HepG2 (cell line): ENCODE results near the gene ALG14. TPM values are rescaled to one million over a fixed set of nuclear protein-coding genes. Genes with fewer than 3 reads are reported as not detected.
A peak's percentile ranks its signal among the peaks of the same experiment; 100 is the strongest.

ENCODE experiments used
- ATAC-seq: fragments of 200-7000 bp; cut with Tn5 transposase; 3 replicates; pipeline ENCODE4 v1.9.1; 2020; ENCODE audit warnings: mild to moderate bottlenecking, moderate library complexity
- BruUV-seq: library from RNA; stranded (reverse); fragments of 400-500 nt; replicated peaks from 2 replicates; lab custom pipeline; 2021; lab: Mats Ljungman, UMichigan
- CTCF ChIA-PET: fragments of 300-600 bp; formaldehyde crosslinking; extraction: SDS; loops from one replicate; lab custom pipeline; 2021; ENCODE audit warnings: low total read pairs, inconsistent platforms, low intra/inter-chr PET ratio; lab: Yijun Ruan, JAX
- POLR2A ChIA-PET: fragments of 350-600 bp; sonication (Branson Sonifier 250); formaldehyde crosslinking; loops from one replicate; lab custom pipeline; 2020; ENCODE audit warnings: antibody characterized with exemption, inconsistent platforms; lab: Yijun Ruan, JAX
- DNase-seq: peaks from one replicate; pipeline ENCODE4 v3.0.0-alpha.2; 2015; ENCODE audit warnings: low spot score
- FAIRE-seq: peaks from 3 replicates; lab custom pipeline; 2011; peaks lifted over from hg19 to GRCh38; lab: Jason Lieb, UNC
- H2AFZ ChIP-seq: one replicate; pipeline ENCODE4 v1.6.1; 2011; ENCODE audit warnings: low read length, inconsistent platforms
- H3K27ac ChIP-seq: fragments of 300-600 bp; 3 replicates; pipeline ENCODE4 v1.8.0; 2011; ENCODE audit warnings: mixed run types, mild to moderate bottlenecking, mixed read lengths, low read length, inconsistent platforms; ENCODE audit not compliant: insufficient read depth; ENCODE audit errors: extremely low read length
- H3K27me3 ChIP-seq, 2 experiments: fragments of 200-600 bp in 1 of 2; 2 replicates in 1 of 2; 3 replicates in 1 of 2; pipeline versions ENCODE4 v1.6.0 to v1.8.0; 2011; ENCODE audit warnings: low read length in 2 of 2, mild to moderate bottlenecking in 2 of 2, moderate library complexity in 2 of 2, inconsistent platforms in 1 of 2; ENCODE audit not compliant: insufficient read depth in 2 of 2, control insufficient read depth in 1 of 2
- H3K36me3 ChIP-seq, 2 experiments: fragments of 200-600 bp in 1 of 2; replicated peaks in 1 of 2; 2 replicates in 1 of 2; 3 replicates in 1 of 2; pipeline versions ENCODE4 v1.5.1 to v1.8.0; 2011; ENCODE audit warnings: low read length in 2 of 2, inconsistent platforms in 1 of 2; ENCODE audit not compliant: insufficient read depth in 2 of 2, control insufficient read depth in 1 of 2
- H3K4me1 ChIP-seq: 2 replicates; pipeline ENCODE4 v1.5.1; 2012; ENCODE audit warnings: low read length, inconsistent platforms; ENCODE audit not compliant: insufficient read depth
- H3K4me2 ChIP-seq: 2 replicates; pipeline ENCODE4 v1.6.0; 2011; ENCODE audit warnings: low read depth, low read length, inconsistent platforms
- H3K4me3 ChIP-seq, 3 experiments: fragments of 200-600 bp in 1 of 3; sonication (generic), shearing (Covaris generic) in 1 of 3; replicated peaks in 1 of 3; 2 replicates each; pipeline ENCODE4 v1.5.1; 2011 to 2016; ENCODE audit warnings: low read length in 3 of 3, inconsistent platforms in 2 of 3, low read depth in 2 of 3, mild to moderate bottlenecking in 2 of 3, control low read depth in 1 of 3, mixed read lengths in 1 of 3; ENCODE audit not compliant: insufficient read depth in 1 of 3
- H3K79me2 ChIP-seq: one replicate; pipeline ENCODE4 v1.6.1; 2011; ENCODE audit warnings: low read length, inconsistent platforms; ENCODE audit not compliant: insufficient read depth
- H3K9ac ChIP-seq: 2 replicates; pipeline ENCODE4 v1.6.0; 2011; ENCODE audit warnings: mild to moderate bottlenecking, low read depth, low read length, inconsistent platforms; ENCODE audit not compliant: insufficient read depth
- H3K9me3 ChIP-seq: 2 replicates; pipeline ENCODE4 v1.5.1; 2012; ENCODE audit warnings: mild to moderate bottlenecking, low read length
- H4K20me1 ChIP-seq: 2 replicates; pipeline ENCODE4 v1.6.0; 2011; ENCODE audit warnings: inconsistent platforms, mild to moderate bottlenecking, low read length, moderate library complexity; ENCODE audit not compliant: insufficient read depth
- CAMTA2 ChIP-seq: sonication (generic); formaldehyde crosslinking; IDR thresholded peaks from 2 replicates; pipeline ENCODE4 v1.4.0; 2020; ENCODE audit warnings: mild to moderate bottlenecking, missing genetic modification reagents, borderline replicate concordance
- ELF3 ChIP-seq: IDR thresholded peaks from 2 replicates; pipeline ENCODE4 v1.6.1; 2016; ENCODE audit warnings: missing genetic modification reagents, missing compliant biosample characterization
- HMG20B ChIP-seq: conservative IDR thresholded peaks from 2 replicates; pipeline ENCODE4 v1.6.1; 2016; ENCODE audit warnings: missing genetic modification reagents, missing compliant biosample characterization
- HNRNPLL ChIP-seq: fragments of 200-400 bp; formaldehyde crosslinking; IDR thresholded peaks from 2 replicates; pipeline ENCODE4 v1.6.1; 2017; ENCODE audit warnings: mild to moderate bottlenecking, low read depth, low read length; ENCODE audit not compliant: poor library complexity, severe bottlenecking
- KLF11 ChIP-seq: IDR thresholded peaks from 2 replicates; pipeline ENCODE4 v1.6.1; 2016; ENCODE audit warnings: missing compliant biosample characterization
- KLF13 ChIP-seq: sonication (generic); formaldehyde crosslinking; IDR thresholded peaks from 2 replicates; pipeline ENCODE4 v1.4.0; 2020; ENCODE audit warnings: mild to moderate bottlenecking, missing genetic modification reagents
- RFXANK ChIP-seq: IDR thresholded peaks from 2 replicates; pipeline ENCODE4 v1.6.1; 2016
- SMAD3 ChIP-seq: sonication (generic); formaldehyde crosslinking; IDR thresholded peaks from 2 replicates; pipeline ENCODE4 v1.4.0; 2020; ENCODE audit warnings: missing genetic modification reagents
- SMARCE1 ChIP-seq: fragments of 450-650 bp; IDR thresholded peaks from 2 replicates; pipeline ENCODE4 v1.6.1; 2017; ENCODE audit warnings: borderline replicate concordance
- ZNF335 ChIP-seq: sonication (generic); formaldehyde crosslinking; IDR thresholded peaks from 2 replicates; pipeline ENCODE4 v1.4.0; 2020; ENCODE audit warnings: missing genetic modification reagents
- ZNF501 ChIP-seq: sonication (generic); formaldehyde crosslinking; IDR thresholded peaks from 2 replicates; pipeline ENCODE4 v1.5.1; 2020; ENCODE audit warnings: mild to moderate bottlenecking, moderate library complexity, missing genetic modification reagents
- ZNF7 ChIP-seq: IDR thresholded peaks from 2 replicates; pipeline ENCODE4 v1.6.1; 2016; ENCODE audit warnings: missing biosample characterization, missing genetic modification reagents
- ZNF710 ChIP-seq: sonication (generic); formaldehyde crosslinking; IDR thresholded peaks from 2 replicates; pipeline ENCODE4 v1.5.0; 2020; ENCODE audit warnings: mild to moderate bottlenecking, missing genetic modification reagents, borderline replicate concordance
- WGBS: methylation state at CpG from one replicate; pipeline ENCODE4 v1.1.6; 2017; ENCODE audit warnings: low lambda C conversion rate; 5-methylcytosine and 5-hydroxymethylcytosine counted together
- in situ Hi-C: cut with HindIII; loops from 2 replicates; pipeline ENCODE4 v1.10.0; 2017; ENCODE audit warnings: low pct_unique_long_range_greater_than_20kb; ENCODE audit not compliant: extremely low pct_ligation_motif_present
- intact Hi-C: fragments of 100-400 bp; cut with micrococcal nuclease; formaldehyde crosslinking; loops from one replicate; pipeline ENCODE4 v1.10.0; 2022; ENCODE audit not compliant: unreplicated experiment
- polyA plus RNA-seq, 8 experiments: library from polyadenylated mRNA; depleted of rRNA in 3 of 8; stranded (reverse) in 7 of 8; unstranded in 1 of 8; fragments of >200 nt; fragmentation: Illumina TruSeq in 4 of 8; extraction: Trizol in 4 of 8; gene quantifications; 2 replicates each; pipeline versions ENCODE4 v1.2.1 to v1.2.3, GENCODE V29; 2011 to 2016; ENCODE audit warnings: low read depth in 4 of 8, missing spikeins in 1 of 8, mixed read lengths in 1 of 8; ENCODE audit not compliant: insufficient read depth in 1 of 8
- total RNA-seq, 5 experiments: library from RNA; depleted of rRNA; stranded (reverse); fragments of >200 nt; fragmentation: Illumina TruSeq; extraction: Trizol; gene quantifications; 2 replicates each; pipeline ENCODE4 v1.2.3, GENCODE V29; 2016; ENCODE audit warnings: low read depth in 1 of 5
- TF ChIP-seq, protein P1 (sequence below): sonication (generic); formaldehyde crosslinking; IDR thresholded peaks from 2 replicates; pipeline ENCODE4 v1.4.0; 2020; ENCODE audit warnings: mild to moderate bottlenecking, missing genetic modification reagents
- TF ChIP-seq, protein P2 (sequence below): IDR thresholded peaks from 2 replicates; pipeline ENCODE4 v1.6.1; 2016; ENCODE audit warnings: low read depth, control low read depth
- TF ChIP-seq, protein P3 (sequence below): sonication (generic); formaldehyde crosslinking; IDR thresholded peaks from 2 replicates; pipeline ENCODE4 v1.4.0; 2020; ENCODE audit warnings: missing genetic modification reagents
- TF ChIP-seq, protein P4 (sequence below): IDR thresholded peaks from 2 replicates; pipeline ENCODE4 v1.6.1; 2016; ENCODE audit warnings: low read depth, borderline replicate concordance

ALG14 gene
- total and polyA plus RNA-seq, 2 of the 13 experiments (the other 11 are each of a cell fraction or from before 2014, with no cell fraction given) = 4.5 to 12.7 TPM

- intact Hi-C loops = loop anchor here (1.0 to 2.0 kb wide), 3 partner anchors 30 to 118 kb away; partner anchors contain the start of gene RWDD3
- in situ Hi-C loops = no loop called here
- ChIA-PET CTCF (interaction anchor here (1.7 to 2.1 kb wide), 2 partner anchors 32 to 117 kb away, joined by 6 to 8 read pairs; partner anchors contain the start of gene RWDD3), POLR2A (interaction anchor here (0.7 to 5.3 kb wide), 5 partner anchors 9 to 117 kb away, joined by 3 to 26 read pairs (median 6); partner anchors contain the start of genes ALG14 and RWDD3)
- Histone ChIP-seq H3K9ac (peak overlapping the region; percentile 90), H3K79me2 (peaks cover 17% of the 10 kb centered on the region), H3K4me1 (peaks cover 55% of the 10 kb centered on the region), H4K20me1 (no peaks in the 10 kb centered on the region), H3K9me3 (no peaks in the 10 kb centered on the region), H3K27ac (peak overlapping the region; percentile 88), H3K27me3 (no peaks in the 10 kb centered on the region; a peak in 1 of 5 replicates), H2AFZ (peak overlapping the region; percentile 54), H3K4me2 (peak overlapping the region; percentile 83), H3K4me3 (peak overlapping the region; percentile 72 to 92 (median 89)), H3K36me3 (no peaks in the 10 kb centered on the region)
- DNase-seq (peak; percentile 77), FAIRE-seq (peak; percentile 74), ATAC-seq (peak; percentile 82)
- BruUV-seq = no TSS peak
- 0% methylated on average over 14 of the region's 17 CpGs for WGBS
- TF ChIP-seq KLF13 (CRISPR knock-in tag) (no peak), RFXANK (CRISPR knock-in tag) (no peak), ZNF7 (CRISPR knock-in tag) (no peak; the same call in 1 of the 2 replicates), HNRNPLL (no peak), KLF11 (no peak), HMG20B (CRISPR knock-in tag) (no peak), CAMTA2 (no peak), SMARCE1 (no peak), SMAD3 (CRISPR knock-in tag) (no peak), ZNF335 (no peak), ELF3 (CRISPR knock-in tag) (0 out of 2 replicates have a peak, but pooled peaks have one; percentile 16), ZNF710 (no peak), ZNF501 (peak; percentile 60)
- TF ChIP-seq, protein P1, sequence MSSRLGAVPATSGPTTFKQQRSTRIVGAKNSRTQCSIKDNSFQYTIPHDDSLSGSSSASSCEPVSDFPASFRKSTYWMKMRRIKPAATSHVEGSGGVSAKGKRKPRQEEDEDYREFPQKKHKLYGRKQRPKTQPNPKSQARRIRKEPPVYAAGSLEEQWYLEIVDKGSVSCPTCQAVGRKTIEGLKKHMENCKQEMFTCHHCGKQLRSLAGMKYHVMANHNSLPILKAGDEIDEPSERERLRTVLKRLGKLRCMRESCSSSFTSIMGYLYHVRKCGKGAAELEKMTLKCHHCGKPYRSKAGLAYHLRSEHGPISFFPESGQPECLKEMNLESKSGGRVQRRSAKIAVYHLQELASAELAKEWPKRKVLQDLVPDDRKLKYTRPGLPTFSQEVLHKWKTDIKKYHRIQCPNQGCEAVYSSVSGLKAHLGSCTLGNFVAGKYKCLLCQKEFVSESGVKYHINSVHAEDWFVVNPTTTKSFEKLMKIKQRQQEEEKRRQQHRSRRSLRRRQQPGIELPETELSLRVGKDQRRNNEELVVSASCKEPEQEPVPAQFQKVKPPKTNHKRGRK (CRISPR knock-in tag) = no peak
- TF ChIP-seq, protein P2, sequence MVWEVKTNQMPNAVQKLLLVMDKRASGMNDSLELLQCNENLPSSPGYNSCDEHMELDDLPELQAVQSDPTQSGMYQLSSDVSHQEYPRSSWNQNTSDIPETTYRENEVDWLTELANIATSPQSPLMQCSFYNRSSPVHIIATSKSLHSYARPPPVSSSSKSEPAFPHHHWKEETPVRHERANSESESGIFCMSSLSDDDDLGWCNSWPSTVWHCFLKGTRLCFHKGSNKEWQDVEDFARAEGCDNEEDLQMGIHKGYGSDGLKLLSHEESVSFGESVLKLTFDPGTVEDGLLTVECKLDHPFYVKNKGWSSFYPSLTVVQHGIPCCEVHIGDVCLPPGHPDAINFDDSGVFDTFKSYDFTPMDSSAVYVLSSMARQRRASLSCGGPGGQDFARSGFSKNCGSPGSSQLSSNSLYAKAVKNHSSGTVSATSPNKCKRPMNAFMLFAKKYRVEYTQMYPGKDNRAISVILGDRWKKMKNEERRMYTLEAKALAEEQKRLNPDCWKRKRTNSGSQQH (CRISPR knock-in tag) = 0 out of 2 replicates have a peak, but pooled peaks have one; percentile 8
- TF ChIP-seq, protein P3, sequence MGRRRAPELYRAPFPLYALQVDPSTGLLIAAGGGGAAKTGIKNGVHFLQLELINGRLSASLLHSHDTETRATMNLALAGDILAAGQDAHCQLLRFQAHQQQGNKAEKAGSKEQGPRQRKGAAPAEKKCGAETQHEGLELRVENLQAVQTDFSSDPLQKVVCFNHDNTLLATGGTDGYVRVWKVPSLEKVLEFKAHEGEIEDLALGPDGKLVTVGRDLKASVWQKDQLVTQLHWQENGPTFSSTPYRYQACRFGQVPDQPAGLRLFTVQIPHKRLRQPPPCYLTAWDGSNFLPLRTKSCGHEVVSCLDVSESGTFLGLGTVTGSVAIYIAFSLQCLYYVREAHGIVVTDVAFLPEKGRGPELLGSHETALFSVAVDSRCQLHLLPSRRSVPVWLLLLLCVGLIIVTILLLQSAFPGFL (CRISPR knock-in tag) = no peak
- TF ChIP-seq, protein P4, sequence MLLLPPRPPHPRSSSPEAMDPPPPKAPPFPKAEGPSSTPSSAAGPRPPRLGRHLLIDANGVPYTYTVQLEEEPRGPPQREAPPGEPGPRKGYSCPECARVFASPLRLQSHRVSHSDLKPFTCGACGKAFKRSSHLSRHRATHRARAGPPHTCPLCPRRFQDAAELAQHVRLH (CRISPR knock-in tag) = no peak
Measured at GRCh38 chr1:95116580-95117206, 43.9 kb upstream of the ALG14 start.
